Activated CD8-positive, alpha-beta T cell treated with anti-CD3 and anti-CD28 coated beads for 36 hours (primary cell): ENCODE measurements around the gene FAM118B. TPM values are rescaled to one million over a fixed set of nuclear protein-coding genes. Genes with fewer than 3 reads are reported as not detected.

Experiments
- ATAC-seq: fragments of 200-7000 bp; cut with Tn5 transposase; one replicate; pipeline ENCODE4 v1.10.0; 2021; ENCODE audit warnings: mild to moderate bottlenecking, moderate library complexity
- CTCF ChIA-PET: fragments of 350-600 bp; sonication (Branson Sonifier 250); formaldehyde crosslinking; loops from one replicate; lab custom pipeline; 2021; ENCODE audit warnings: antibody characterized with exemption; lab: Charles Lee
- POLR2A ChIA-PET: fragments of 350-600 bp; sonication (Branson Sonifier 250); formaldehyde crosslinking; loops from one replicate; lab custom pipeline; 2021; ENCODE audit warnings: antibody characterized with exemption; lab: Charles Lee
- DNase-seq: peaks from one replicate; pipeline ENCODE4 v3.0.0-alpha.2; 2020
- H3K27ac Mint-ChIP-seq: one replicate; pipeline ENCODE4 v1.8.0; 2021; ENCODE audit warnings: mild to moderate bottlenecking, mixed read lengths
- H3K27me3 Mint-ChIP-seq: one replicate; pipeline ENCODE4 v1.8.0; 2021; ENCODE audit warnings: mixed read lengths
- H3K36me3 Mint-ChIP-seq: one replicate; pipeline ENCODE4 v1.8.0; 2021; ENCODE audit warnings: low read depth, mixed read lengths
- H3K4me1 Mint-ChIP-seq: one replicate; pipeline ENCODE4 v1.8.0; 2021; ENCODE audit warnings: low read depth, mixed read lengths
- H3K4me3 Mint-ChIP-seq: one replicate; pipeline ENCODE4 v1.8.0; 2021; ENCODE audit warnings: mild to moderate bottlenecking, moderate library complexity, mixed read lengths
- H3K9me3 Mint-ChIP-seq: one replicate; pipeline ENCODE4 v1.8.0; 2021; ENCODE audit warnings: mixed read lengths
- intact Hi-C: fragments of 100-400 bp; cut with micrococcal nuclease; formaldehyde crosslinking; loops from one replicate; pipeline ENCODE4 v1.10.0; 2022
- total RNA-seq, 2 experiments: library from RNA; stranded (reverse); gene quantifications; one replicate each; pipeline ENCODE4 v1.2.3, GENCODE V29; 2021
- TF ChIP-seq, protein P1 (sequence below): fragments of 200-600 bp; IDR thresholded peaks from one replicate; pipeline ENCODE4 v1.8.0; 2022; ENCODE audit warnings: antibody characterized with exemption, mild to moderate bottlenecking

The FAM118B gene
- total RNA-seq, 2 experiments from 2014 or later = 8.9 to 9.5 TPM

DNA sequence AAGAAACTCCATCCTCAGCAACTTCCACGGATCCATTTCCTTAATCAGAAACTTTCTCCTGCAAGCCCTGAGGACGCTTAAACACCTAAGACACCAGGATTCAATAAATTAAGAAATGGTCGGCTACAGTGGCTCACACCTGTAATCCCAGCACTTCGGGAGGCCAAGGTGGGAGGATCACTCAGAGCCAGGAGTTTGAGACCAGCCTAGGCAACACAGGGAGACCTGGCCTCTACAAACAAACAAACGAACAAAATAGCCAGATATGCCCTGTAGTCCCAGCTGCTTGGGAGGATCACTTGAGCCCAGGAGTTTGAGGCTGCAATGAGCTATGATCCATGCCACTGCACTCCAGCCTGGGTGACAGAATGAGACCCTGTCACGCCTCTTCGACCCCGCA is 46.8 kb upstream of the FAM118B start:
- DNase-seq (no peak), ATAC-seq (no peak)
- no peak overlapping the region for H3K27ac Mint-ChIP-seq
- H3K9me3 Mint-ChIP-seq = no peaks in the 10 kb centered on the region
- intact Hi-C loops = no loop called here
- peaks cover 2% of the 10 kb centered on the region for H3K27me3 Mint-ChIP-seq
- no peaks in the 10 kb centered on the region for H3K36me3 Mint-ChIP-seq
- TF ChIP-seq, protein P1, sequence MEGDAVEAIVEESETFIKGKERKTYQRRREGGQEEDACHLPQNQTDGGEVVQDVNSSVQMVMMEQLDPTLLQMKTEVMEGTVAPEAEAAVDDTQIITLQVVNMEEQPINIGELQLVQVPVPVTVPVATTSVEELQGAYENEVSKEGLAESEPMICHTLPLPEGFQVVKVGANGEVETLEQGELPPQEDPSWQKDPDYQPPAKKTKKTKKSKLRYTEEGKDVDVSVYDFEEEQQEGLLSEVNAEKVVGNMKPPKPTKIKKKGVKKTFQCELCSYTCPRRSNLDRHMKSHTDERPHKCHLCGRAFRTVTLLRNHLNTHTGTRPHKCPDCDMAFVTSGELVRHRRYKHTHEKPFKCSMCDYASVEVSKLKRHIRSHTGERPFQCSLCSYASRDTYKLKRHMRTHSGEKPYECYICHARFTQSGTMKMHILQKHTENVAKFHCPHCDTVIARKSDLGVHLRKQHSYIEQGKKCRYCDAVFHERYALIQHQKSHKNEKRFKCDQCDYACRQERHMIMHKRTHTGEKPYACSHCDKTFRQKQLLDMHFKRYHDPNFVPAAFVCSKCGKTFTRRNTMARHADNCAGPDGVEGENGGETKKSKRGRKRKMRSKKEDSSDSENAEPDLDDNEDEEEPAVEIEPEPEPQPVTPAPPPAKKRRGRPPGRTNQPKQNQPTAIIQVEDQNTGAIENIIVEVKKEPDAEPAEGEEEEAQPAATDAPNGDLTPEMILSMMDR = no peak
- no peak overlapping the region for H3K4me3 Mint-ChIP-seq
- H3K4me1 Mint-ChIP-seq = peaks cover 3% of the 10 kb centered on the region
- POLR2A ChIA-PET = no interaction called here
- CTCF ChIA-PET = interaction anchor here (1.0 kb wide), 1 partner anchor 222 kb away, joined by 3 read pairs; no protein-coding TSS in a partner anchor

DNA sequence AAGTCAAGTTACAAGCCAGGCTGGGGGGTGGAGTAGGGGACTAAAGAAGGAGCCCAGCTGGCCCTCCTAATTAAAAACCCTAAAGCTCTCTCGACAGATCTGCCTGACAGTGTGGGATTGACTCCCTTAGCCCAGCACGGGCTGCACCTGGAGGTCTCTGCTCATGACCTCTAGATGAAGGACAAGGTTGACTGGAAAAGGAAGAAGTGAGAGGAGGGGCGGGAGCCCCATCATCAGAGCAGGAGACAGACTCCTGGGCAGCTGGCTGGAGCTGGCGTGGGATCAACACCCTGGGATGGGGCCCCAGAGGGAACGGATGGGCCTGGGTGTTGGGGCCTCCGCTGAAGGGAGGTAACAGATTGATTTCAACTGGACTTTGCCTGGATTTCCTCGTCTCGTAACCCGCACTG is 46.3 kb upstream of the FAM118B start:
- intact Hi-C loops = no loop called here
- H3K4me1 Mint-ChIP-seq = peaks cover 3% of the 10 kb centered on the region
- H3K4me3 Mint-ChIP-seq = no peak overlapping the region
- TF ChIP-seq, protein P1 = no peak
- CTCF ChIA-PET = no interaction called here
- no peak overlapping the region for H3K27ac Mint-ChIP-seq
- POLR2A ChIA-PET = no interaction called here
- H3K36me3 Mint-ChIP-seq = no peaks in the 10 kb centered on the region
- ATAC-seq (no peak), DNase-seq (no peak)
- H3K27me3 Mint-ChIP-seq = peaks cover 2% of the 10 kb centered on the region
- no peaks in the 10 kb centered on the region for H3K9me3 Mint-ChIP-seq

DNA sequence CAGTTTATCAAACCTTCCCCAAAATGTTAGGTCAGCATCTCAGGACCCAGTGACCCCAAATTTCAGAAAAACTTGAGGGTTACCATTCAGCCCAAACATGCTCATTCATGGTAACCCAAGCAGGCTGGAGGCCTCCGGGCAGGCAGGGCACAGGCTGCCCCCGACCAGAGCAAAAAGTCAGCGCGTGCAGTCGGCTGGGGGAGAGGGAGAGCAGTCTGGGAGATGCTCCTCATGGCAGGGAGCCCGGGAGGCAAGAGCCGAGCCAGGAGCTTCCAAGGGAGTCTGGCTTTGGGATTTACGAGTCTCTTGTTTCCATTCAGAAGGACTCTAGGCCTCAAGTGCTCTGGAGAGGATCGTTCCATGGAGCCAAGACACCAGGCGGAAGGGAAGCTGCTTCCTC is 45.8 kb upstream of the FAM118B start:
- Mint-ChIP-seq H3K27ac (no peak overlapping the region), H3K4me1 (peaks cover 3% of the 10 kb centered on the region), H3K36me3 (no peaks in the 10 kb centered on the region), H3K4me3 (no peak overlapping the region), H3K27me3 (peaks cover 2% of the 10 kb centered on the region), H3K9me3 (no peaks in the 10 kb centered on the region)
- DNase-seq (no peak), ATAC-seq (no peak)
- TF ChIP-seq, protein P1 = no peak
- ChIA-PET CTCF (no interaction called here), POLR2A (no interaction called here)
- intact Hi-C loops = no loop called here

DNA sequence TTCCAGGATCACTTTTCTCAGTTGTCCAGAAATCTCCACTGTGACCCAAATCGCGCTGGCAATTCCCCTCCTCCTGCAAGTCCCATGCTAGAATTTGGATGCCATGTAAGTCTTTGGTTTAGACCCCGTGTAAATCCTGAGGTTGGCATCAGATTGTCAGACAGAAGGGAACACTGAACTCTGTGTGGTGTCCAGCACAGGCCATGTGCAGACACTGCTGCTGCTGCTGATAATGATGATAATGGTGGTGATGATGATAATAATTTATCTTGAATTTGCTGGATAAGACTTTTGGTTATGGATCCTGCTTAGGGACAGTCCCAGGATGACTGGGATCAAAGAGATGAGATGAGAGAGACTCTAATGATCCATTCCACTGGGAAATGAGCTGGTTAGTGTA is 45.2 kb upstream of the FAM118B start:
- Mint-ChIP-seq H3K27ac (no peak overlapping the region), H3K36me3 (no peaks in the 10 kb centered on the region), H3K9me3 (no peaks in the 10 kb centered on the region), H3K27me3 (peaks cover 2% of the 10 kb centered on the region), H3K4me1 (peaks cover 3% of the 10 kb centered on the region), H3K4me3 (no peak overlapping the region)
- DNase-seq (no peak), ATAC-seq (no peak)
- intact Hi-C loops = no loop called here
- ChIA-PET CTCF (no interaction called here), POLR2A (no interaction called here)
- TF ChIP-seq, protein P1 = no peak

DNA sequence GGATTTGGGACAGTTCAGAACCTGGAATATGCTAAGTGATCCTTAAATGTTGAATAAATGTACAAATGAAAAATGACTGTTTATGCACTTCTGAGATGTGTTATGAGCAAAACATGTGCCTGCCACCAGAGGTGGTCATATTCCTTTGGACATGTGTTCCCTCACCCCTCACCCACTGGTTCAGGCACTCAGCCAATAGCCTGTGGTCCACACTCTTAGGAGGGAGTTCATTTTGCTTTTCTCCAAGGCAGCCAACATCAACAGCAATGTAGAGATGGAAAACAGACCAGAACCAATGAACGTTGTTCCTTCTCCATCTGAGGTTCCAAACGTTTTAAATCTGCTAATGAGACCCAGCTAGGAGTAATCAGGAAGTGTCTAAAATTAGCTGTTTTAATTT is 44.1 kb upstream of the FAM118B start:
- Mint-ChIP-seq H3K27ac (no peak overlapping the region), H3K4me1 (peaks cover 3% of the 10 kb centered on the region), H3K9me3 (no peaks in the 10 kb centered on the region), H3K27me3 (peaks cover 2% of the 10 kb centered on the region), H3K4me3 (no peak overlapping the region), H3K36me3 (no peaks in the 10 kb centered on the region)
- ATAC-seq = no peak
- intact Hi-C loops = no loop called here
- CTCF ChIA-PET = no interaction called here
- no peak for DNase-seq
- TF ChIP-seq, protein P1 = no peak
- POLR2A ChIA-PET = no interaction called here
